Measurements from ENCODE around the gene IL36RN.

Gene IL36RN

GRCh38 chr2:113056521-113056920 is 2.5 kb upstream of the IL36RN start:
- no peak overlapping the region for H3K27ac ChIP-seq
- TF ChIP-seq ZFX (IDR thresholded peaks at IDR 0.05) (no peak), CTCF (conservative IDR thresholded peaks at IDR 0.05) (no peak)

GRCh38 chr2:113057117-113057516 is 1.9 kb upstream of the IL36RN start:
- no peak overlapping the region for H3K27ac ChIP-seq
- TF ChIP-seq CTCF (conservative IDR thresholded peaks at IDR 0.05) (no peak), ZFX (IDR thresholded peaks at IDR 0.05) (no peak)

GRCh38 chr2:113058411-113058994 is 495 bp upstream of the IL36RN start:
- no peak overlapping the region for H3K27ac ChIP-seq
- TF ChIP-seq CTCF (conservative IDR thresholded peaks at IDR 0.05) (no peak), ZFX (IDR thresholded peaks at IDR 0.05) (no peak)

GRCh38 chr2:113060396-113060795 is 1.4 kb downstream of the IL36RN start:
- no peak for TF ChIP-seq ZFX (IDR thresholded peaks at IDR 0.05)
- no peak for TF ChIP-seq CTCF (conservative IDR thresholded peaks at IDR 0.05)
- no peak overlapping the region for H3K27ac ChIP-seq

GRCh38 chr2:113060796-113061195 is 1.8 kb downstream of the IL36RN start:
- H3K27ac ChIP-seq, result no peak overlapping the region
- TF ChIP-seq CTCF (conservative IDR thresholded peaks at IDR 0.05) (no peak), ZFX (IDR thresholded peaks at IDR 0.05) (no peak)

- no peak overlapping the region for H3K27ac ChIP-seq
- TF ChIP-seq CTCF (conservative IDR thresholded peaks at IDR 0.05), result no peak
- TF ChIP-seq ZFX (IDR thresholded peaks at IDR 0.05), result no peak
Observed at GRCh38 chr2:113061241-113061640, 2.2 kb downstream of the IL36RN start.

GRCh38 chr2:113061896-113062770 is 3.1 kb downstream of the IL36RN start:
- TF ChIP-seq ZFX (IDR thresholded peaks at IDR 0.05) (no peak), CTCF (conservative IDR thresholded peaks at IDR 0.05) (no peak)

More at GRCh38 chr2:113061896-113062770, 3.1 kb downstream of the IL36RN start:
- no peak overlapping the region for H3K27ac ChIP-seq

All from C4-2B (cell line).